ENCODE data around the gene C2CD4C.
"Not testable (repeated sequence)": the region's sequence is repeated elsewhere in the genome, so short reads cannot be mapped to it uniquely, and the experiment has no call there.

Gene C2CD4C, protein sequence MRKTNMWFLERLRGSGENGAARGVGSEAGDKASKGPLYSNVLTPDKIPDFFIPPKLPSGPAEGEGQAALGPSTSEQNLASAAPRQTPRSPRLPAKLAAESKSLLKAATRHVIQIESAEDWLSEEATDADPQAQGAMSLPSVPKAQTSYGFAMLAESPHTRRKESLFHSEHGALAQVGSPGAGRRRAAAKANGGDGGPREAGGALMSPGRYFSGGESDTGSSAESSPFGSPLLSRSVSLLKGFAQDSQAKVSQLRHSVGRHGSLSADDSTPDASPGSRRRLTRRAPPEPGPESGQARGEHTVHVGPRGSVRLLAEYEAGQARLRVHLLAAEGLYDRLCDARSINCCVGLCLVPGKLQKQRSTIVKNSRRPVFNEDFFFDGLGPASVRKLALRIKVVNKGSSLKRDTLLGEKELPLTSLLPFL

DNA sequence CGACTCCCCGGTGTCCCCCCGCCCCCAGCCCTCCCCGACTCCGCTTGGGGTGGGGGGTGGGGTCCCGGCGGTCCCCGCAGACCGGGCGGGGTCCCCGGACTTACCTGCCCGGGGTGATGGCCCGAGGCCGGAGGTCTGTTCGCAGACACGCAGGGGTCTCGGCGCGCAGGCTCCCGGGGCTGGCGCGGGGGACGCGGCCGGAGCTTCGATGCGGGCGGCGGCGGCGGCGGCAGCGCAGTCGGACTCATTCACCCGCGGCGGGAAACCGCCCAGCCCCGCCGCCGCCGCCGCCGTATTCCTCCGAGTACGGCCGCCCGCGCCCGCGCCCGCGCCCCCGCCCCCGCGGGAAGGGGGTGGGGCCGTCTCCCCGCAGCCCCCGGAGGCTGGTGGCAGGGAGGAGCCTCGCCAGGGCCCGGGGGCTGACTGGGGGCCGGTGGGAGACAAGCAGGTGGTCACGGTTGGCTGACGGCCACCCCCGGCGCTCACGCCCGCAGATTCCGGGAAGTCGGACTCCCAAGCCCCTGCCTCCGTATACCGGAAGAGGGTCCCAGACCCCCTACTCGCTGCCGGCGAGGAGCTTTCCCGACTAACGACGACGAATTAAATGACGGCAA is at the start of gene C2CD4C:
C2CD4C (minus strand) TSS at position 246 of the 614 bp plus-strand sequence. CDS start 786 bp downstream, outside the sequence.
- peak in 1 of 2 experiments; percentile 18 for DNase-seq

DNA sequence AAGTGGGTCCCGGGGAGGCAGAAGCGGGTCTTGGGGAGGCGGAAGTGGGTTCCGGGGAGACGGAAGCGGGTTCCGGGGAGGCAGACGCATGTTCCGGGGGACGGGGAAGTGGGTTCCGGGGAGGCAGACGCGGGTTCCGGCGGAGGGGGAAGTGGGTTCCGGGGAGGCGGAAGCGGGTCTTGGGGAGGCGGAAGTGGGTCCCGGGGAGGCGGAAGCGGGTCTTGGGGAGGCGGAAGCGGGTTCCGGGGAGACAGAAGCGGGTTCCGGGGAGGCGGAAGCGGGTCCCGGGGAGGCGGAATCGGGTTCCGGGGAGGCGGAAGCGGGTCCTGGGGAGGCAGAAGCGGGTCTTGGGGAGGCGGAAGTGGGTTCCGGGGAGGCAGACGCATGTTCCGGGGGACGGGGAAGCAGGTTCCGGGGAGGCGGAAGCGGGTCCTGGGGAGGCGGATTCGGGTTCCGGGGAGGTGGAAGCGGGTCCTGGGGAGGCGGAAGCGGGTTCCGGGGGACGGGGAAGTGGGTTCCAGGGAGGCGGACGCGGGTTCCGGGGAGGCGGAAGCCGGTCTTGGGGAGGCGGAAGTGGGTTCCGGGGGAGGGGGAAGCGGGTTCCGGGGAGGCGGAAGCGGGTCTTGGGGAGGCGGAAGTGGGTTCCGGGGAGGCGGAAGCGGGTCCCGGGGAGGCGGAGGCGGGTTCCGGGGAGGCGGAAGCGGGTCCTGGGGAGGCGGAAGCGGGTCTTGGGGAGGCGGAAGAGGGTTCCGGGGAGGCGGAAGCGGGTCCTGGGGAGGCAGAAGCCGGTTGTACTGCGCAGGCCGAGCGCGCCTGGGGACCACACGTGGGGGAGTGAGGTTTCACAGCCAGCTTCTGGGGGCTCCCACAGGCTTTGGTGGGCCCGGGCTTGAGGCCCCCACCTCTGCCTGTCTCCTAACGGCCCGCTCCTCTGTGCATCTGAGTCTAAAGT is 49.4 kb upstream of the C2CD4C start:
- DNase-seq = no peak

DNA sequence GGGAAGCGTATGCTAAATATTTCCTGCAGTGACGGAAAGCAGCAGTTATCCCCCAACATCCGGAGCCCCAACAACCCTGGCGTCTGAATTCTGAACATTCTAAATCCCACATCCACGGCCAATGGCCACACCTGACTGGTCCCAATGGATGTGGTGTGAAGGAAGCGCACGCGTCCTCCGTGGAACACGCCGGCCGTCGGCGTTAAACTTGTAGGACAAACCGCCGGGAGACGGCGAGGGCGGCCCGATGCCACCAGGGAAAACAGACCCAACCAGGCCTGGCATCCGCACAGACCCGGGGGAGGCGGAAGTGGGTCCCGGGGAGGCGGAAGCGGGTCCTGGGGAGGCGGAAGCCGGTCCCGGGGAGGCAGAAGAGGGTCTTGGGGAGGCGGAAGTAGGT is 48.7 kb upstream of the C2CD4C start:
- DNase-seq = no peak

DNA sequence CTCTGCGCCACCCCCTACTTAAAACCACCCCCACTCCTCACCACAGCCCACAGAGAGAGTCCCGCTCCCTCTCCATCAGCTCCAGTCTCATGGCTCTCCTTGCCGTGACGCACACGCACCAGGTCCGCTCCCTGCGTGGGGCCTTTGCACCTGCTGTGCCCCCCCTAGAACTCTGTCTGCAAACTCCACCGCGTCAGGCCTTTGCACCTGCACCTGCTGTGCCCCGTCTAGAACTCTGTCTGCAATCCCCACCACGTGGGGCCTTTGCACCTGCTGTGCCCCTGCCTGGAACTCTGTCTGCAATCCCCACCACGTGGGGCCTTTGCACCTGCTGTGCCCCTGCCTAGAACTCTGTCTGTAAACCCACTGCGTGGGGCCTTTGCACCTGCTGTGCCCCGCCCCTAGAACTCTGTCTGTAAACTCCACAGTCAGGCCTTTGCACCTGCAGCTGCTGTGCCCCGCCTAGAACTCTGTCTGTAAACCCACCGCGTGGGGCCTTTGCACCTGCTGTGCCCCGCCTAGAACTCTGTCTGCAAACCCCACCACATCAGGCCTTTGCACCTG is 47.7 kb upstream of the C2CD4C start:
- DNase-seq = no peak

- DNase-seq = no peak
Measured at GRCh38 chr19:455851-456546, 47.1 kb upstream of the C2CD4C start.

DNA sequence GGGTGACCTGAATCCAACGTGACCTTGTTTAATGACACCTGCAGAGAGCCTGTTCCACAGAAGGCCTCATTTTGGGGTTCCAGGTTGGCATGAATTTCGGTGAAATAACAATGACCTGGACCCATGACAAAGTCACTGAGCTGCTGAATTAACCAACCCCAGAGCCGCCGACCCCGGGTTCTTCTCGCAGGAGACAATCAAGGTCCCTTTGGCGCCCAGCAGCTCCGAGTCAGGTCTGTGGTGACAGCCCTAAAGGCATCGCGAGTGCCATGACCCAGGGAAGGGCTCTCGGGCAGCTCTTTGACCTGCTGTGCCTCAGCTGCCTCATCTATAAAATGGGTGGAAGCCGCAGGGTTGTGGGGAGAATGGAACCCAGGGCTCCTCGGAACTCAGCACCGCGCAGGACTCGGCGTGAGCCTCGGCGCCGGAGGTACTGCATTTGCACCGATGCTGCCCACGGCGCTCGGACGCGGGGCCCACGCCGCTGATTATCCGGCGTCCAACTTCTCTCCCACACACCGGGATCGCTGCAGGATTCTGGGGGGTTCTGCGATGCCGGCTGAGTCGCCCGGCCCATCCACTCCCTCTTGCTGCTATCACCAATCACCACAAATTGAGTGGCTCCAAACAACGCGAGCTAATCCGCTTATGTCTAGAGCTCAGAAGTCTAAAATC is 46.2 kb upstream of the C2CD4C start:
- no peak for DNase-seq

DNA sequence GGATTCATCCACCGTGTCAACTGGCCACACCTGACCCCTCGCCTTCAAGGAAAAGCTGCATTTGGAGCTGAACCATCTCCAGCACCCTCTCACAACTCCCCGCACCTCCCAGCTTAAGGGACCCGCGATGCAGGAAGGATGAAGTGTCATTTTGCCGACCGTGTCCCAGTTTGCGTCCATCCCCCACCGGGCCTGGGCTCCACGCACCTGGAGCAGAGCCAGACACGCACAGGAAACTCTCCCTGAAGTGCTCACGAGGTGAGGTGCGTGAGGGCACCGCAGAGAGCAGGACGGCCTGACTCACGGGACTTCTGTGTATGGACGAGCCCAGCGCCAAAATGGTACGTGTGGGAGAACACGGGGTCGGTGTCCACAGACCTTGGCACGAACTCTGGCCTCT is 44.7 kb upstream of the C2CD4C start:
- DNase-seq = no peak

GRCh38 chr19:452829-453228 is 43.9 kb upstream of the C2CD4C start:
- no peak for DNase-seq

GRCh38 chr19:450912-451481 is 42.0 kb upstream of the C2CD4C start:
- not testable (repeated sequence) for DNase-seq

DNA sequence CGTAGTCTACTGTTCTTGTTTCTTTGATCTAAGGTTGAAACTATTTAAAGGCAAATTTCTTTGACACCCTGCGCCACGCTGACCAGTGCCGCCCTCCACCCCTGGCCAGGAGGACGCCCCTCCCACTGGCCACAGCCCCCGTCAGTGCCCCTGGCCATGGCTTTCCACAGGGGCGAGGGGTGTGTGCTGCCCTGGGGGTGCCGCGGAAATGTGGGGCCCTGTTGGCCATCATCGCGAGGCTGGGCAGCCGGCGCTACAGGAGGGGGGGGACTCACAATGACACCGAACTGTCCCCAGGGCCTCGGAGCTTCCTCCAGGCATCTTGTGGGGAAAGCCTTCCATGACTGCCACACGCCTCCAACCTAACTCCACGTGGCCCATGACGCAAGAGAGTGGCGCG is 41.0 kb upstream of the C2CD4C start:
- DNase-seq = no peak

GRCh38 chr19:447816-448560 is 39.0 kb upstream of the C2CD4C start:
- no peak for DNase-seq

- DNase-seq = no peak
Measured at GRCh38 chr19:447064-447426, 38.1 kb upstream of the C2CD4C start.

DNA sequence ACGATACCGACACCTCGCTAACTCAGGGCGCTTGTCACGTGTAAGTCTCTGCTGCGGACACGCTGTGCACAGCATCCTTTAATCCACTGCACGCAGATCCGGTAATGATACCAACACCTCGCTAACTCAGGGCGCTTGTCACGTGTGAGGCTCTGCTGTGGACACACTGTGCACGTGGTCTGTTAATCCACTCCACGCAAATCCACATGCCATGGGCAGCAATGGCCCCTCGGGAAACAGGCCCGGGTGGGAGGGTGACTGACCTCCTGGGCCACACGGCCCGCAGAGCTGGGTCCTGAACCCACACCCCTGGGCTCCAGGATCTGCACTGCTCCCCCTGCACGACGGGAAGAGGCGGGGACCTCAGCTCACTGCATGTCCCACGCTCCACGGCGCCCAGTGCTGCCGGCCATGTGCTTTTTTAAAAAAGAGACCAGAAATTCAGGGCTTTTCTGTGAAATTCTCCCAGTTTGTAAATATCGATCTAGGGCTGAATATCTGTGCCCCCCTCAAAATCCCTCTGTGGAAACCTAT is 35.8 kb upstream of the C2CD4C start:
- no peak for DNase-seq

DNA sequence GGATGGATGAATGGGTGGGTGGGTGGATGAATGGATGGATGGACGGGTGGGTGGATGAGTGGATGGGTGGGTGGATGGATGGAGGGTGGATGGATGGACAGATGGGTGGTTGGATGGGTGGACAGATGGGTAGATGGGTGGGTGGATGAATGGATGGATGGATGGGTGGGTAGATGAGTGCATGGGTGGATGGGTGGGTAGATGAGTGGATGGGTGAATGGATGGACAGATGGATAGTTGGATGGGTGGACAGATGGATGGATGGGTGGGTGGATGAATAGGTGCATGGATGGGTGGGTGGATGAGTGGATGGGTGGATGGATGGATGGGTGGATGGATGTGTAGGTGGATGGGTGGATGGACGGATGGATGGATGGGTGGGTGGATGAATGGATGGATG is 34.1 kb upstream of the C2CD4C start:
- DNase-seq = no peak

DNA sequence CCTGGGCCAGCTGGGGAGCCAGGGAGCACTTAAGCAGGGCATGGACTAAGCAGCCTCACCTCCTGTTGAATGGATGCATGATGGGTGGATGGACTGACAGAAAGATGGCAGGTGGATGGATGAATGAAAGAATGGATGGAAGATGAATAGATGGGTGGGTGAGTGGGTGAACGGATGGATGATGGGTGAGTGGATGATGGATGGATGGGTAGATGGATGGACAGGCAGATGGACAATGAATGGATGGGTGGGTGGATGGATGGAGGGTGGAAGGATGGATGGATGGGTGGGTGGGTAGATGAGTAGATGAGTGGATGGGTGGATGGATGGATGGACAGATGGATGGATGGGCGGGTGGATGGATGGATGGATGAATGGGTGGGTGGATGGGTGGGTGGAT is 33.1 kb upstream of the C2CD4C start:
- no peak for DNase-seq

DNA sequence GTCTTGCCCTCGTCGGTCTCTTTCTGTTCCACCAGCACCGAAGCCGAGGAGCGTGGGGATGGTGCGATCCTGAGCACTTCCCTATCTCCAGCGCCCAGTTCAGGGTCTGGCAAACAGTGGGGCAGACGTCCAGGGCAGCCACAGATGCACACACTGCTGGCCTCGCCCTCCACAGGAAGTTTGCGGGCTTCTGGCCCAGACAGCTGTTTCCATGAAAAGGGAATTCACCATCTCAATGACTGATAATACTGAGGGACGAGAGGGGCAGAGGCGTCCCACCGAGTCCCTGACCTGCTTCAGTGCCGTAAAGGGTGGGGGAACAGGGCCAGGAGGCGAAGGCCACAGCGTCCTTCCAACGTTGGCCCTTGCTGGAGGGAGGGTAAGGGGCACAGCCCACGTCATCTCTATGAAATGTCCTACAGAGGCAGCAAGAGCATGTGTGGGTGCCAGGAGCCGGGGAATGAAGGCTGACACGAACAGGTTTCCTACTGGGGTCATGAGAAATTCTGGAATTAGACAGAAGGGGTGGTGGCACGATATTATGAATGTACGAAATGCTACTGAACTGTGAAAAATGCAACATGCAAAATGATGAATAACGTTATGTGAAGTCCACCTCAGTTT is 32.4 kb upstream of the C2CD4C start:
- peak in 1 of 2 experiments; percentile 7 for DNase-seq

- no peak for DNase-seq
Measured at GRCh38 chr19:440391-441212, 31.7 kb upstream of the C2CD4C start.

DNA sequence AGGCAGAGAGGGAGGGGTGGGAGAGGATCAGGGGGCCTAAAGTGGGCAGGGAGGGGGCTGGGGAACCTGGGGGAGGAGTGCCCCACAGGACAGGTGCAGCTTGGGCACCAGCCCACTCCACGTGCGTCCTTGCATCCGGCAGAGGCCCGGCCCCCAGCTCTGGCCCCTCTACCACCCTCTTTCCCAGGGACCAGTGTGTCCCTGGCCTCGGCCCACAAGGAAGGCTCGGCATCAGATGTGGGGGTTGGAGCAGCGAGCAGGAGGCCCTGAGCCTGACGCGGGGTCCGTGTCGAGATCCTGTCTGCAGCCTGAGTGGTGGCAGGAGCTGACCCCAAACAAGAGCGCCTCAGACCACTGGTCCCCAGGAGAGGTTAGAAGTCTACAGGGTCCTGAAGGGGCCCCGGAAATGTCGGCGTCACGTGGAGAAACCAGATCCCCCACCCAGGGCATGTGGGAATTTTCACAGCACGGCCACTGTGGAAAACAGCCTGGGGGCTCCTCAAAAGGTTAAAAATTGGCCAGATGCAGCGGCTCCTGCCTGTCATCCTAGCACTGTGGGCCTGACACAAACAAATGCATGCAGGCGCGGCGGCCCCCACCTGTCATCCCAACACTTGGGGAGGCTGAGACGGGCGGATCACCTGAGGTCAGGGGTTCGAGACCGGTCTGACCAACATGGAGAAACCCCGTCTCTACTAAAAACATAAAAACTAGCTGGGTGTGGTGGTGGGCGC is 30.4 kb upstream of the C2CD4C start:
- DNase-seq = no peak

Measured in Kasumi-1 (cell line).